Right lung (tissue), 5 donors: ENCODE measurements around the gene SIX3. TPM values are rescaled to one million over a fixed set of nuclear protein-coding genes. Genes with fewer than 3 reads are reported as not detected.

Experiments used
- DNase-seq, 2 donors: peaks; one replicate each; pipeline ENCODE4 v3.0.0-alpha.2; 2013
- polyA plus RNA-seq, 5 donors: library from polyadenylated mRNA; unstranded; fragments of 120-200 nt; gene quantifications; one replicate each; pipeline versions ENCODE4 v1.2.1 to v1.2.3, GENCODE V29; 2013; ENCODE audit warnings: inconsistent platforms in 1 of 5, low replicate concordance in 1 of 5; ENCODE audit not compliant: insufficient read length in 5 of 5, insufficient read depth in 1 of 5

SIX3 gene
- polyA plus RNA-seq, 5 donors, result not detected

DNA sequence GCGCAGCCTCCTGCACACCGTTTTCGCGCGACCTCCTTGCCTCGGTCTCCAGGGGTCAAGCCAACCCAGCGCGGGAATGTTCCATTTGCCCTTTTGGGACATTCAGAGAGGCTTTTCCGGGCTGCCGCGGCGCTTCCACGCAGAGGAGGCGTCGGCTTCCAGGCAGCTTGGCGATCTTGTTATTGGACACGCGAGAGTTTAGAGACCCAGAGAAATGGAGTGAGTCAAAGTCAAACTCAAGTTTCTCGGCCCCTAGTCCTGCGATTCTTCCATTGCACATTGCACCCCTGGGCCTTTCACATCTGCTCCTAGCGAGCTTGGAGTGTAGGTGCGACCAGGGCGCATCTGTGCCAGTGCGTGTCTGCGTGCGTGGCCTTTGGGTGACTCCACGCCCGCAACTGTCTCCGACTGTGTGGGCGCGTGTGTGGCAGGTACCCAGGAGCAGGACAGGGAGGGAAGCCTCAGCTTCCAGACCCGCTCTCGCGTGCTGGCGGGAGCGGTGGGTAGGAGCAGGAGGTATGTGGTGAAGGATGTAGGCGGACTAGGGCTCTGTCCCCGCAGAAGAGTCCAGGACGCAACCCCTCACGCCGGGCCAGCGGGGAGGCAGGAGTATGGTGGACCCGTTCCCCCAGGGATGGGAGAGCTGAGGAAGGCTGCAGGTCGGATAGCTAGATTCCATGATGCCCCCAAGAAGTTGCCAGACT, 13.5 kb downstream of the SIX3 start:
- DNase-seq, result no peak

DNA sequence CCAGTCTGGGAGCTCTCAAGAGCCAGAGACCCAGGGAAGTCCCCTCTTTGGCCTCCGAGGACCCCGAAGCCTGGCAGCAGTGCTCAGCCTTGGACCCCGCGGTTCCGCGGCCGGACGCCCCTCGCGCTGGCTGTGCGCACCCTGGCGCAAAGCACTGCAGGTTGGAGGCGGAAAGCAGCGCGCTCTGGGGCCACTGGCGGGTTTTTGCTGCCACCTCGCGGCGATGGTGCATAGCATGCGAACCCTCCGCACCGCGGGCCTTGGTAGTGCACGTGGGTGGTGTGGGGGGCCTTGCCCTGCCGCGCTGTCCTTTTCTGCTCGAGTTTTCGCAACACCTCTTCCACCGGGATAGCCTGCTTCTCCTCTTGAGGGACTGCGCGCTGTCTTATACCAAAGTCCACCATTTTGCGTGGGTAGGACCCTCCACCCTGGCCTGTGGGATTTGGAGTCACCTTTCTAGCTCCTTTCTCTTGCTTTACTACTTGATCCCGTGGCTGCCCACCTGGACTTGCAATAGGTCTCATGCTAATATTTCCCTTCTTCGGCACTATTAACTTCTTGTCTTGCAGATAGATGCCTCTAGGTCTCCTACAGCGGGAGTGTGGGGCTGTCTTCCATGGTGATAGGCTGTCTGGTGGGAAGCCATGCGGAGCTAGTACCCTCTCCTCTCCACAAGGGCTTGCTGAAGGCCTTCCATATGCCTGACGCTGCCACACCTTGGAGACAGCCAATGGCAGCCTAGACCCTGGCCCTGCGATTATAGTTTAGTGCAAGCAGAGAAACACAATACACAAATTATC, 14.3 kb downstream of the SIX3 start:
- DNase-seq, result peak; percentile 61 to 65

- peak; percentile 48 to 51 for DNase-seq
These were observed 15.3 kb downstream of the SIX3 start for GRCh38 chr2:44956843-44957242.

DNA sequence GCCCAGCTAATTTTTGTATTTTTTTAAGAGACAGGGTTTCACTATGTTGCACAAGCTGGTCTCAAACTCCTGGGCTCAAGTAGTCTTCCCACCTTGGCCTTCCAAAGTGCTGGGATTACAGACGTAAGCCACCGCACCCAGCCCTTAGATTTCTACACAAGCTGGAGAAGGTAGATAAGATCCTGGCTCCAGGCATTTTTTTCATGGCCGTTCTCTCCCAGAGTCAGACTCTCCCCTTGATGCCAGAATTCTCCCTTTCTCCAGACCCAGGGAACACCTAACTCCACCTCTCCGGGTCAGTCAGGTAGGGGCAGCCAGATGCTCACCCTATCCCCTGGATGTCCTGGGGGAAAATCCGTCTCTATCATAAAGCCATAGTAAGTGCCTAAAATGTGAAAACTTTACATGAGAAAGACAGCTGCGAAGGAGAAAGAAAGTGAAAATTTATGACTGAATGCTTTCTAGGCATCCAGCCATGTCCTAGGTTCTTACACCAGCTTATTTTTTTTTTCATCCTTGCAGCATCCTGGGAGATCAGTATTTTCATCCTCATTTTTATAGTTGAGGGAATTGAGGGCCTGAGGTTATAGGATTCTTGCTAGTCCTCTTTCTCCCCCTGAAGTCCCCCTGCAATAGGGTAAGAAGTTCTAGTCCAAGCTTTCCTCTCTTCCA, 16.3 kb downstream of the SIX3 start:
- DNase-seq, result no peak

DNA sequence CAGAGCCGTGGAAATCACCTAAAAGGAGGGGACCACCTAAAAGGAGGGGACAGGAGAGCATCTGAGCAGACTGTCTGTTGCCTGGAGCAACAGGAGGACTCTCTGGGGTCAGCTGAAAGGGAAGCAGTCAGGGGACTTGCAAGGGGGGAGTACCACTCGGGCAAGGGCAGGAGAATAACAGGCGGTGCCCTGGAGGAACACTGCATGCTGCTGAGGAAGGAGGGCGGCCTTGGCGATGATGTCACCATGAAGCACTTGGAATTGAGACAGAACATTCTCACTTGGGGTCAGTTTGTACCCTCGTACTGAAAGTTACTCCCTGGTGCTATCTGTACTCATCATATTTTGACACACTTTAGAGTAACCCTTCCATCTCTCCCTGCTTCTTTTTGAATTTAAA, 18.4 kb downstream of the SIX3 start:
- no peak for DNase-seq

- DNase-seq, result no peak
These were observed 19.4 kb downstream of the SIX3 start for GRCh38 chr2:44960871-44961270.

- DNase-seq, result no peak
These were observed 20.7 kb downstream of the SIX3 start for GRCh38 chr2:44962176-44962695.

DNA sequence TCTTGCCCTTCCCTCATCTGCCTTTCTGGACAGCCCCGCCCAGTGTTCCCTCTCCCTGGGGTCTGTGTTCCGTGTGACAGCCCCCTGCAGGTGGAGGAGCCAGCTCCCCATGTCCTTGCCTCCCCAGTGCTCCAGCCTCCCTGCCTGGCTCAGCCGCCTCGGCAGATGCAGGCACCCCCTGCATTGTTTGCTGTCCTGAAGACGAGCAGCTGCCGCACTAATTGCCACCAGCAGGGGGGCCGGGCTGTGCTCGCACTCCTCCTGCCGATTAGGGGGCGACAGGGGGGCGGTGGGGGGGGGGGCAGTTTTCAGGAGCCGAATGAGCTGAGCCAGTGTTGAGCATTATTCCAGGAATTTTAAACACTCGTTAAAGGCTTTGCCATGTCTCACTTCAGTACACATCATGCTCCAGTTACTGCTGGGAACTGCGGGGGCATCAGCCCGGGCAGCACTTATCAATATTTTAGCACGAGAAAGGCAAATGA, 23.3 kb downstream of the SIX3 start:
- DNase-seq, result no peak

DNA sequence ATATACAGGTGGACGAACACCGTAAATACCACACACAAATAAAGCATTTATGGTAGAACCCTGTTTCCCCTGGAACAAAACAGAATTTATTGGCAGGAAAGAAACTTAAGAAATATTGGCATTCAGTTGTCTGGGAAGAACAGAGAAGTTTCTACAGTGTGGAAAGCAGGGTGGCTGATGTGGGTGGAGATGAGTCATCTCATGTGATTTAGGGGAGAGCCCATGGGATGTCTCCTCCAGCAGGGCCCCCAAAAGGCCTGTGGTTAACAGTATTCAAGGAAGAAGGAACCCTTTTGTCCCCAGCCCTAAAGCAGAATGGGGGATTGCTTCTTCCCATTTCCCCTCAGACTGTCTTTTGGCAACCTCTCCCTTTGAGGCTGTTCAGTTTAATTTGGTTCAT, 24.2 kb downstream of the SIX3 start:
- DNase-seq, result no peak

DNA sequence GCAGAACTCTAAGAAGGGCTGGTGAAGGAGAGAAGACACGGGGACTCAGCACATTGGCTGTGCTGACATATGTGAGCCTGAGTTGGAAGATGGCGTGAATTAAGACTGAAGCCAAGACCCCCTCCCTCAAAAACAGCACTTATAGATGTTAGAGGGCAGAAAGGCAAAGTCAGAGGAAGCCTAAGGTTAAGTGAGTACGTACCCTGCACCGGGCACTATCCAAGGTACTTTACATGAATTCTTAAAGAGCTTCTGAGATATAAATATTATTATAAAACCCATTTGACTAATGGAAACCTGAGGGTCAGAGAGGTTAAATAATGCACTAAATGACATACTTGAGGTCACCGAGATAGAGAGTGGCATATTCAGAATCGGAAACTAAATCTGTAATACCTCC, 25.6 kb downstream of the SIX3 start:
- no peak for DNase-seq

GRCh38 chr2:44967727-44968432, 26.4 kb downstream of the SIX3 start:
- DNase-seq, result no peak

DNA sequence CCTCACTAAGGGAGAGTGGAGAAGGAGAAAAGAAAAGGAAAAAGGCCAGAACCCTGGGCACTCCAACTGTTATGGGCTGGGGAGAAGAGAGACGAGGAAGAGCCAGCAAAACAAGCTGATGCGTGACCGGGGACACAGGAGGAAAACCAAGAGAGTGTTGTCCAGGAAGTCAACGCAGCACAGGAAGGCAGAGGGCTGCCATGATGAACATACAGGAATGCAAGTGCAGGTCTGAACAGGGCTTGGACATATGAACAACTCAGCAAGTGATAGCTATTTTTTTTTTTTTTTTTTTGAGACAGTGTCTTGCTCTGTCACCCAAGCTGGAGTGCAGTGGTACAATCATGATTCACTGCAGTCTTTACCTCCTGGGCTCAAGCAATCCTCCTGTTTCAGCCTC, 28.4 kb downstream of the SIX3 start:
- DNase-seq, result no peak

- no peak for DNase-seq
These were observed 29.4 kb downstream of the SIX3 start for GRCh38 chr2:44970846-44971450.

GRCh38 chr2:44972771-44973535, 31.5 kb downstream of the SIX3 start:
- DNase-seq, result no peak

- DNase-seq, result no peak
These were observed 32.7 kb downstream of the SIX3 start for GRCh38 chr2:44974064-44974715.

GRCh38 chr2:44975571-44976450, 34.3 kb downstream of the SIX3 start:
- DNase-seq, result no peak

- DNase-seq, result no peak
These were observed 38.1 kb downstream of the SIX3 start for GRCh38 chr2:44979581-44979980.

DNA sequence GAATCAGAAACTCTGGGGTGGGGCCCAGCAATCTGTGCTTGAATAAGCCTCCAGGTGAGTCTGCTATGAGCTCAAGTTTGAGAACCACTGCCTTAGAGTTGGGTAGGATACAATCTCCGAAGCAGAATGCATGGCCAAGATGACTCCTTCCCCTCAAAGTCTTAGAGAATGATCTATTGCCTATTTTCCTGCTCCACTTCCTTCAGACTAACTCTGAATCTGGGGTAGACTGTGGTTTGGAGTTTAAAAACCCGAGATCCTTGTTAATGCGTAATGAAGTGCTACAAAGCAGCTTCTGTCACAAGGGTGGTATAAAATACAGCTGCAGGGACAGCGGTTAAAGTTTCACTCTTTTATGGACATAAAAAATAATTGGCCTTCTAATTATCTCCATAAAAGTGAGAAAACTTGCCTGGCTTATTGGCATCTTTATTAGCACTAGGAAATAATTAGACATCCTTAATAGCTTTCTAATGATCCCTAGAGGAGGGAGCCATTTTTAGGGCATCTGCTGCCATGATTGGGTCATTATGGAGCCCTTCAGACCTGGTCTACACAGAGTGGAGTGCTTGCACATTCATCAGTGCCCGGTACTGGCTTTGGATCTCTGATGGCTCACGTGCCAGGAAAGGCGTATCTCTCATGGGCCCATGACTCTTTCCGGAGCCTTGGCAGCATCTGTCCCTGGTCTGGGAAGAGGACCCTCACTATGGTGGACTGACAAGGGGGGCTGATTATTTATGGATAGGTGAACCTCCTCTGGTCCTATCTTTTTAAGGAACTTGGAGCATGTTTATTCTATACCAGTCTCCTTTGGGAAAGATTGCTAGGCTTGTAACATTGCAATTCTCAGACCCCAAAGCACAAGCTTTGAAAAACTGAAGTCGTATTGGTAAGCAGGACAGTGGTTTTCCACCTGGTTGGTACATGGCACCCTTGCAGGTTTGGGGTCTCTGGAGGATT, 39.5 kb downstream of the SIX3 start:
- no peak for DNase-seq
